ENCODE results near the gene SPAG9. TPM values are rescaled to one million over a fixed set of nuclear protein-coding genes. Genes with fewer than 3 reads are reported as not detected.

SPAG9 gene
- total and polyA plus RNA-seq, 3 experiments from 2014 or later: 10.5 to 43.0 (median 40.6) TPM

- Histone ChIP-seq H3K27ac (ENCODE audit: low read depth, low read length) (no peak overlapping the region), H3K36me3 (ENCODE audit: insufficient read depth, low read length) (no peaks in the 10 kb centered on the region), H3K4me1 (ENCODE audit: insufficient read depth, low read length) (peaks cover 5% of the 10 kb centered on the region), H3K9me3 (ENCODE audit: low read length) (no peaks in the 10 kb centered on the region), H3K27me3 (ENCODE audit: insufficient read depth, low read length, poor library complexity, severe bottlenecking) (no peaks in the 10 kb centered on the region), H3K4me3 (ENCODE audit: low read length) (no peak overlapping the region)
- peak overlapping the region in 4 of 8 donors; percentile 34 to 77 (median 67) for H3K27ac Mint-ChIP-seq
- peaks cover 2 to 5% (median 3%) of the 10 kb centered on the region in 3 donors for H3K4me1 Mint-ChIP-seq
- DNase-seq: peak; percentile 54 to 77 (median 59)
- H3K36me3 Mint-ChIP-seq: peaks cover 0 to 13% (median 0%) of the 10 kb centered on the region in 3 donors
- ChIA-PET CTCF (interaction anchor here (0.7 to 15.4 kb wide), 17 partner anchors 8 to 145 kb away, joined by 3 to 248 read pairs (median 5); partner anchors contain the start of gene TOB1), POLR2A (interaction anchor here (0.9 to 1.4 kb wide), 3 partner anchors 91 to 105 kb away, joined by 3 to 8 read pairs (median 5); partner anchors contain the start of gene TOB1)
- H3K27me3 Mint-ChIP-seq: no peaks in the 10 kb centered on the region
- no peak overlapping the region for H3K4me3 Mint-ChIP-seq
- H3K9me3 Mint-ChIP-seq: no peaks in the 10 kb centered on the region
Measured at GRCh38 chr17:50956750-50957523, 163.7 kb downstream of the SPAG9 start.

DNA sequence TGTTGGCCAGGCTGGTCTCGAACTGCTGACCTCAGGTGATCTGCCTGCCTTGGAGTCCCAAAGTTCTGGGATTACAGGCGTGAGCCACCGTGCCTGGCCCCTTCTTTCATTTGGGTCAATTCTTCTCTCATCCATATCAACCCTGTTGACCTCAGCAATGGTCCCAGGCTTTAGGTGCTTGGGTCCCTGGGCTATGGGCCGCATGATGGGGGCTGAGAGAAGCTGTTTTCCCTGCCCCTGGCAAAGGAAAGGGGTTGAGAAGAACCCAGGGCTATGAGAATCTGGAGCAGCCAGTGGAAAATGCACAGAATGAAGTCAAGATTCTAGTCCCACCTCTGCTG, 164.3 kb downstream of the SPAG9 start:
- Mint-ChIP-seq H3K27ac (peak overlapping the region in 4 of 8 donors; percentile 34 to 77 (median 59)), H3K4me3 (no peak overlapping the region), H3K36me3 (peaks cover 0 to 11% (median 0%) of the 10 kb centered on the region in 3 donors), H3K27me3 (no peaks in the 10 kb centered on the region), H3K9me3 (no peaks in the 10 kb centered on the region), H3K4me1 (peaks cover 2 to 5% (median 3%) of the 10 kb centered on the region in 3 donors)
- Histone ChIP-seq H3K4me1 (ENCODE audit: insufficient read depth, low read length) (peaks cover 5% of the 10 kb centered on the region), H3K27me3 (ENCODE audit: insufficient read depth, low read length, poor library complexity, severe bottlenecking) (no peaks in the 10 kb centered on the region), H3K36me3 (ENCODE audit: insufficient read depth, low read length) (no peaks in the 10 kb centered on the region), H3K9me3 (ENCODE audit: low read length) (no peaks in the 10 kb centered on the region), H3K27ac (ENCODE audit: low read depth, low read length) (no peak overlapping the region), H3K4me3 (ENCODE audit: low read length) (no peak overlapping the region)
- POLR2A ChIA-PET: interaction anchor here (0.9 to 1.4 kb wide), 3 partner anchors 90 to 104 kb away, joined by 3 to 8 read pairs (median 5); partner anchors contain the start of gene TOB1
- CTCF ChIA-PET: interaction anchor here (0.9 to 15.4 kb wide), 12 partner anchors 9 to 144 kb away, joined by 3 to 248 read pairs (median 4); partner anchors contain the start of gene TOB1
- no peak for DNase-seq

- peaks cover 5% of the 10 kb centered on the region for H3K4me1 ChIP-seq (ENCODE audit: insufficient read depth, low read length)
- Mint-ChIP-seq H3K9me3 (no peaks in the 10 kb centered on the region), H3K27ac (no peak overlapping the region), H3K4me3 (no peak overlapping the region), H3K36me3 (peaks cover 0 to 8% (median 0%) of the 10 kb centered on the region in 3 donors), H3K27me3 (no peaks in the 10 kb centered on the region), H3K4me1 (peaks cover 4 to 8% (median 6%) of the 10 kb centered on the region in 3 donors)
- H3K27ac ChIP-seq (ENCODE audit: low read depth, low read length): no peak overlapping the region
- no peaks in the 10 kb centered on the region for H3K36me3 ChIP-seq (ENCODE audit: insufficient read depth, low read length)
- ChIA-PET CTCF (interaction anchor here (0.8 to 15.4 kb wide), 7 partner anchors 9 to 139 kb away, joined by 3 to 248 read pairs (median 4); no protein-coding TSS in a partner anchor), POLR2A (interaction anchor here (1.4 kb wide), 1 partner anchor 90 kb away, joined by 5 read pairs; the partner anchor contains the start of gene TOB1)
- H3K27me3 ChIP-seq (ENCODE audit: insufficient read depth, low read length, poor library complexity, severe bottlenecking): no peaks in the 10 kb centered on the region
- DNase-seq: no peak
- no peaks in the 10 kb centered on the region for H3K9me3 ChIP-seq (ENCODE audit: low read length)
- no peak overlapping the region for H3K4me3 ChIP-seq (ENCODE audit: low read length)
Measured at GRCh38 chr17:50955667-50956120, 165.0 kb downstream of the SPAG9 start.

DNA sequence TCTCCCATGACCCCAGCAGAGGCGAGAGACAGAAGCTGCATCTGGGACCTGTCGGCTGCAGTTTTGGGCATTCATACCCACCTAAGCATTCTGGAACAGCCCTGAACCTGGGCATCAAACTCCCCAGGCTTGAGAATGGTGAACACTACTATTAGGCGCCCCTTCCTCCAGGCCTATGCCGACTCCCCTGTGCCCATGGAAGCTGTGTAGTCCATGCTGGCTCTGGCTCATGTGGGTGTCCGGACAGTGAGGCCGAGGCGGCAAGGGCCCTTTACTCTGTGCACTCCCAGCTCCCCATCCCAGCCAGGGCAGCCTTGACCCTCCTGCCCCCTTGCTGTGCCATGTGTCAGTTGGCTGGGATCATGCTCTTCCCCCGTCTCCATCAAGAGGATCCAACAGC, 165.5 kb downstream of the SPAG9 start:
- no peaks in the 10 kb centered on the region for H3K27me3 Mint-ChIP-seq
- Histone ChIP-seq H3K9me3 (ENCODE audit: low read length) (no peaks in the 10 kb centered on the region), H3K27me3 (ENCODE audit: insufficient read depth, low read length, poor library complexity, severe bottlenecking) (no peaks in the 10 kb centered on the region), H3K4me3 (ENCODE audit: low read length) (no peak overlapping the region), H3K36me3 (ENCODE audit: insufficient read depth, low read length) (no peaks in the 10 kb centered on the region), H3K4me1 (ENCODE audit: insufficient read depth, low read length) (peaks cover 11% of the 10 kb centered on the region), H3K27ac (ENCODE audit: low read depth, low read length) (no peak overlapping the region)
- POLR2A ChIA-PET: interaction anchor here (0.6 to 1.4 kb wide), 2 partner anchors 32 to 89 kb away, joined by 3 to 5 read pairs; partner anchors contain the start of gene TOB1
- no peak overlapping the region for H3K27ac Mint-ChIP-seq
- no peaks in the 10 kb centered on the region for H3K9me3 Mint-ChIP-seq
- no peak overlapping the region for H3K4me3 Mint-ChIP-seq
- H3K4me1 Mint-ChIP-seq: peaks cover 7 to 11% (median 11%) of the 10 kb centered on the region in 3 donors
- H3K36me3 Mint-ChIP-seq: peaks cover 0 to 6% (median 0%) of the 10 kb centered on the region in 3 donors
- no peak for DNase-seq
- CTCF ChIA-PET: interaction anchor here (0.8 to 15.4 kb wide), 6 partner anchors 10 to 133 kb away, joined by 3 to 248 read pairs (median 8); no protein-coding TSS in a partner anchor

DNA sequence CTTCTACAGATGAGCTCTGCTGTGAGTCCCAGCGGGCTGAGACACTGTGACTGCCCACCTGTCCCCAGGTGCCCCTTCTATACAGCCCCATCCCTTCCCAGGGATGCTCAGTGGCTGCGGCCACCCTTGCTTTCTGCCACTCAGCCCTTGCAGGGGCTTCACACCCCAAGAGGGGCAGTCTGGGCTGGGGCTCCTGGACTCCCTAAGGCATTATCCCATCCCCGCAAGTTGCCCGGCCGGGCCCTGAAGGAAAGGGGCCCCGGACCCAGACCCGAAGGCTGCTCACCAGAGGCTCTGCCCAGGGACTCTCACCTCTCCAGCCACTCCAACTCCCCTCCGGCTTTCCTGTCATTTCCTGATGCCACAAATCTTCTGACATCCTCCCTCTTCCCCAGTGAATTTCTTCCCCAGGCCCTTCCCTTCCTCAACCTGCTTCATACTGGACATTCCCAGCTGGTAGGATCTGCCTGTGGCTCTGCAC, 166.0 kb downstream of the SPAG9 start:
- H3K9me3 ChIP-seq (ENCODE audit: low read length): no peaks in the 10 kb centered on the region

GRCh38 chr17:50953831-50954601, 166.7 kb downstream of the SPAG9 start:
- Mint-ChIP-seq H3K36me3 (peaks cover 0 to 4% (median 0%) of the 10 kb centered on the region in 3 donors), H3K4me1 (peaks cover 7 to 16% (median 11%) of the 10 kb centered on the region in 3 donors), H3K27ac (no peak overlapping the region), H3K27me3 (no peaks in the 10 kb centered on the region), H3K4me3 (no peak overlapping the region), H3K9me3 (no peaks in the 10 kb centered on the region)
- Histone ChIP-seq H3K4me1 (ENCODE audit: insufficient read depth, low read length) (peaks cover 15% of the 10 kb centered on the region), H3K27me3 (ENCODE audit: insufficient read depth, low read length, poor library complexity, severe bottlenecking) (no peaks in the 10 kb centered on the region), H3K9me3 (ENCODE audit: low read length) (no peaks in the 10 kb centered on the region), H3K27ac (ENCODE audit: low read depth, low read length) (no peak overlapping the region), H3K4me3 (ENCODE audit: low read length) (no peak overlapping the region), H3K36me3 (ENCODE audit: insufficient read depth, low read length) (no peaks in the 10 kb centered on the region)
- CTCF ChIA-PET: interaction anchor here (0.5 to 15.4 kb wide), 9 partner anchors 47 to 199 kb away, joined by 3 to 248 read pairs (median 3); partner anchors contain the start of genes NME1 and TOB1
- no peak for DNase-seq
- POLR2A ChIA-PET: interaction anchor here (0.6 kb wide), 1 partner anchor 172 kb away, joined by 3 read pairs; no protein-coding TSS in a partner anchor

More for the DNA sequence above, 166.0 kb downstream of the SPAG9 start:
- Histone ChIP-seq H3K4me1 (ENCODE audit: insufficient read depth, low read length) (peaks cover 15% of the 10 kb centered on the region), H3K27me3 (ENCODE audit: insufficient read depth, low read length, poor library complexity, severe bottlenecking) (no peaks in the 10 kb centered on the region), H3K4me3 (ENCODE audit: low read length) (no peak overlapping the region), H3K36me3 (ENCODE audit: insufficient read depth, low read length) (no peaks in the 10 kb centered on the region), H3K27ac (ENCODE audit: low read depth, low read length) (no peak overlapping the region)
- DNase-seq: no peak
- H3K36me3 Mint-ChIP-seq: peaks cover 0 to 6% (median 0%) of the 10 kb centered on the region in 3 donors
- POLR2A ChIA-PET: interaction anchor here (0.6 to 1.4 kb wide), 2 partner anchors 32 to 88 kb away, joined by 3 to 5 read pairs; partner anchors contain the start of gene TOB1
- H3K4me3 Mint-ChIP-seq: no peak overlapping the region
- H3K27ac Mint-ChIP-seq: peak overlapping the region in 1 of 8 donors; percentile 29
- no peaks in the 10 kb centered on the region for H3K9me3 Mint-ChIP-seq
- CTCF ChIA-PET: interaction anchor here (0.5 to 15.4 kb wide), 9 partner anchors 10 to 198 kb away, joined by 3 to 248 read pairs (median 6); partner anchors contain the start of genes NME1 and TOB1
- peaks cover 7 to 16% (median 11%) of the 10 kb centered on the region in 3 donors for H3K4me1 Mint-ChIP-seq
- no peaks in the 10 kb centered on the region for H3K27me3 Mint-ChIP-seq

DNA sequence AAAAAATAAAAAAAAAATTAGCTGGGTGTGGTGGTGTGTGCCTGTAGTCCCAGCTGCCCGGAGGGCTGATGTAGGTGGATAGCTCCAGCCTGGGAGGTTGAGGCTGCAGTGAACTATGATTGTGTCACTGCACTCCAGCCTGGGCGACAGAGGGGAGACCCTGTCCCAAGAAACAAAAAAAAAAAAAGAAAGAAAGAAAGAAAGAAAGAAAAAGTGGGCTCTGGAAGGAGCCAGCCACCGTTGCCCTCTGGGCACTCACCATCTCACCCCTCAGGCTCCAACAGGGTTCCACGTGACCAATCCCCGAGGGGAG, 167.2 kb downstream of the SPAG9 start:
- Histone ChIP-seq H3K4me1 (ENCODE audit: insufficient read depth, low read length) (peaks cover 15% of the 10 kb centered on the region), H3K4me3 (ENCODE audit: low read length) (no peak overlapping the region), H3K9me3 (ENCODE audit: low read length) (no peaks in the 10 kb centered on the region), H3K27me3 (ENCODE audit: insufficient read depth, low read length, poor library complexity, severe bottlenecking) (no peaks in the 10 kb centered on the region), H3K36me3 (ENCODE audit: insufficient read depth, low read length) (no peaks in the 10 kb centered on the region), H3K27ac (ENCODE audit: low read depth, low read length) (no peak overlapping the region)
- no peak overlapping the region for H3K4me3 Mint-ChIP-seq
- H3K27me3 Mint-ChIP-seq: no peaks in the 10 kb centered on the region
- CTCF ChIA-PET: interaction anchor here (0.7 to 15.4 kb wide), 9 partner anchors 87 to 200 kb away, joined by 3 to 248 read pairs (median 3); partner anchors contain the start of genes NME1 and TOB1
- H3K27ac Mint-ChIP-seq: peak overlapping the region in 1 of 8 donors; percentile 54
- no peak for DNase-seq
- POLR2A ChIA-PET: interaction anchor here (0.6 kb wide), 1 partner anchor 171 kb away, joined by 3 read pairs; no protein-coding TSS in a partner anchor
- no peaks in the 10 kb centered on the region for H3K9me3 Mint-ChIP-seq
- H3K4me1 Mint-ChIP-seq: peaks cover 7 to 16% (median 13%) of the 10 kb centered on the region in 3 donors
- peaks cover 0 to 4% (median 0%) of the 10 kb centered on the region in 3 donors for H3K36me3 Mint-ChIP-seq
